Measurements from ENCODE around the gene PGA5.
"Not testable (repeated sequence)": the region's sequence is repeated elsewhere in the genome, so short reads cannot be mapped to it uniquely, and the experiment has no call there.

PGA5 gene

GRCh38 chr11:61240875-61241274 is at the start of gene PGA5:
TSS of gene PGA5 (plus strand) at chr11:61241175. CDS start at chr11:61241227, 52 bp downstream.
- DNase-seq (ENCODE audit: low read depth) = not testable (repeated sequence)

- DNase-seq (ENCODE audit: low read depth) = no peak
Measured at GRCh38 chr11:61193596-61193995, 47.4 kb upstream of the PGA5 start.

- no peak for DNase-seq (ENCODE audit: low read depth)
Measured at GRCh38 chr11:61194169-61194671, 46.8 kb upstream of the PGA5 start.

DNA sequence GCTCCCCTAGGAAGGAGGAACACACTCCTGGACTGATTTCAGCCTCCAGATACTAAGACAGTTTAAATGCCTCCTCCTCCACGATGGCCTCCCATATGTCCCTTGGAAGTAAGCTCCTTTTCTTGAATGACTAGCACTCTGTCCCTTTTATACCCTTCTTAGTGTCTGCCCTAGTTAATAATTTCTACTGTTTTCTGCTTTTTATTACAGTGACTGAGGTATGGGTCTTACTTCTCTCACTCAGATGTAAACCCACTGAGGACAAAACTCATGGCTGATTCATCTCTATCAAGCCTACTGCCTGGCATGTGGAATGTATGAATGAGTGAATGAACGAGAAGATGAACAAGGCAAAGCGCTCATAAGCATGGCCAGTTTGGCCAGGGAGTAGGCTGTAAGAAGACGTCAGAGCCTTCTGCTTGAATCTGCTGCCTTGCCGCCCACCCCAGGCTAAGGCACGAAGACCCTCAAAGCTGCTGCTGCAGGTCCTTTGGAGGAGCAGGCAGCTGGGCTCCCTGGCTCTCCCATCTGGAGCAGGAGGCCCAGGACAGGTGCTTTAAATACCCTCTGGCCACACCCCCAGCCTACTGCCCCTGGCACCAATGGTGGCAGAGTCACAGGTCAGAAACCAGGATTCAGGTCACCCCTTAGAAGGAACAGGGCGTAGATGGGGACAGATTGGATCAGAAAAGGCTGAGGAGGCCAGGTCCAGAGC is 45.8 kb upstream of the PGA5 start:
- no peak for DNase-seq (ENCODE audit: low read depth)

DNA sequence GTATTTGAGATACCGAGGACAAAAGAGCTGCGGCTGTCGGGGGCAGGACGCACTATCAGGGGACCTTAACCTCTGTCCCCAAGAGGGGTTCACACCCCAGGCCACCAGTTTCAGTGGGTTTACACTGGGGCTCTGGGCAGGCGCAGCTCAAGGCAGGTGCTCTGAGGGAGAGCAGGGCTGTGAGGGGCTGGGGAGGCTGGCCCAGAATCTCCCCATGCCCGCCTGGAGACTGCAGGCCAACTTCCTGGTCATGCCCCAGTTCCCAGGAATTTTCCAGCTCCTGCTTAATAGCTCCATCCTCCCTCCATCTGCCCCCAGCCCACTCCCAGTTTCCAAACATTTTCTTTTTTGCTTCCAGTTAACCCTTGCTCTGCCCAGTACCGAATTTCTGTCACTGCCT is 45.3 kb upstream of the PGA5 start:
- no peak for DNase-seq (ENCODE audit: low read depth)

GRCh38 chr11:61198361-61198760 is 42.6 kb upstream of the PGA5 start:
- DNase-seq (ENCODE audit: low read depth) = no peak

- no peak for DNase-seq (ENCODE audit: low read depth)
Measured at GRCh38 chr11:61198948-61199523, 41.9 kb upstream of the PGA5 start.

DNA sequence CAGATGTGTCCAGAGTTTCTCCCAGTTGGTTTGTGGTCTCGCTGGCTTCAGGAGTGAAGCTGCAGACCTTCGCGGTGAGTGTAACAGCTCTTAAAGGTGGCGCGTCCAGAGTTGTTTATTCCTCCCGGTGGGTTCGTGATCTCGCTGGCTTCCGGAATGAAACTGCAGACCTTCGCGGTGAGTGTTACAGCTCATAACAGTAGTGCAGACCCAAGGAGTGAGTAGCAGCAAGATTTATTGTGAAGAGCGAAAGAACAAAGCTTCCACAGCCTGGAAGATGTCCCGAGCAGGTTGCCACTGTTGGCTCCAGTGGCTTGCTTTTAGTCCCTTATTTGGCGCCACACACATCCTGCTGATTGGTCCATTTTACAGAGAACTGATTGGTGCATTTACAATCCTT is 39.5 kb upstream of the PGA5 start:
- no peak for DNase-seq (ENCODE audit: low read depth)

- not testable (repeated sequence) for DNase-seq (ENCODE audit: low read depth)
Measured at GRCh38 chr11:61202950-61203746, 37.8 kb upstream of the PGA5 start, which contains the start of gene PGA3. TSS of gene PGA3 (plus strand) at chr11:61203515. CDS start at chr11:61203565, 50 bp downstream.

DNA sequence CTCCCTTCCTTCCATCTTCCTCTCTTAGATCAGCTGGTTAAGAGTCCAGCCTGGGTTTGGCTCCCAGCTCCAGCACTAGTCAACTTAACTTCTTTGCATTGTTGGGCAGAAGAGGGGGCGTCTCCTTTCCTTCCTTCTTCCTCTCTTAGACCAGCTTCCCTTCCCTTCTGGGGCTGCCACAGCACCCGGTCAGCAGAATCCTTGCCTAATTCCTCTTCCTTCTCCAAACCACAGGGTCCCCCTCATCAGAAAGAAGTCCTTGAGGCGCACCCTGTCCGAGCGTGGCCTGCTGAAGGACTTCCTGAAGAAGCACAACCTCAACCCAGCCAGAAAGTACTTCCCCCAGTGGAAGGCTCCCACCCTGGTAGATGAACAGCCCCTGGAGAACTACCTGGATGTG is 37.1 kb upstream of the PGA5 start:
- not testable (repeated sequence) for DNase-seq (ENCODE audit: low read depth)

DNA sequence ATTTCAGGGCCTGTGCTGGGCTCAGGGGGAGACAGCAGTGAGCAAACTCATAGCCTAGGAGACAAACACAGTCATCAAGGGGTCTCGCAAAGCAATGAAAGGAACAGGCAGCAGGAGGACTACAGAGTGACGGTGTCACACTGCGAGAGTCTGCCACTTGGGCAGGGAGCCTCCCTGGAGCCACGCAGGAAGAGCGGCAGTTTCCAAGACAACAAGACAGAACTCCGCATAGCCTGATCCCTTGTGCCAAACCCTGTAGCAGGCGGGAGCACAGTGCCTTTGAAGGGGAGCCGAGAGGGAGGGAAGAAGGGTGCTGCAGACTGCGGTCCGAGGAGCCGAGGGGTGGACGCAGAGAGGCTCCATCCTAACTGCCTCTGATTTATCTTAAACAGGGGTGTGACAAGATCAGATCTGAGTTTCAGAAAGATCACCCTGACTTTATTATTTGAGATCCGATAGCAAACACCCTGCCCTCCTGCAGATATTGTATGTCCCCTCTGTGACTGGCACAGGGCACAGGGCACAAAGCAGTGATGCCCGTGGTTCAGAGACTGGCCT is 36.4 kb upstream of the PGA5 start:
- DNase-seq (ENCODE audit: low read depth) = not testable (repeated sequence)

DNA sequence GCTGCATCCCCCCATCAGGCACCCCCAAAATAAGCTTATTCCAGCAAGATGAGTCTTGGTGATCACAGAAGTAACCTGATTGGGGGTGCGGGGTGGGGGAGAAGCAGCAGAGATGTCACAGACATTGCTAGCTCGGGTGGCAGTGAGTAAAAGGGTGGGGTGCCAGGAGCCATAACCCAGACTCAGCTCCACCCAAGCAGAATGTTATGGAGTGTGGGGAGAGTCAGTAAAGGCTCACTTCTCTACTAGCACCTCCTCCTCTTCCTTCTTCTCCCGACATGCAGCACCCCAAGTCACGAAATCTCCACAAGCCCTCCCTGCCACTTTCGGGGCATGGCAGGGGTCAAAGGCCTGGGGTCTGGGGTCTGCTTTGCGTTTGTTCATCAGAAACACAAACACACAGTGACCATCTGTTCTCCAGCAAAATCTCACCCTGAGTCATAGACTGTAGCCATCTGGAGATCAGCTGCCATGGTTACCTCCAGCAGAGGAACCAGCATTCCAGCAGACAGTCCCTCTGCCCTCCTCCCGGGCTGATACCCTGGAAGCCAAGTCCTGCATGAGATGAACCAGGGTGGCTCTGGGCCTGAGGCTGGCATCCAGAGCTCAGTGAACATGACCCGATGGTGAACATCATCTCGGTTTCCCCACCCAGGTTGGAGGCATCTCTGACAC is 33.2 kb upstream of the PGA5 start:
- not testable (repeated sequence) for DNase-seq (ENCODE audit: low read depth)

- DNase-seq (ENCODE audit: low read depth) = not testable (repeated sequence)
Measured at GRCh38 chr11:61210629-61211028, 30.3 kb upstream of the PGA5 start.

DNA sequence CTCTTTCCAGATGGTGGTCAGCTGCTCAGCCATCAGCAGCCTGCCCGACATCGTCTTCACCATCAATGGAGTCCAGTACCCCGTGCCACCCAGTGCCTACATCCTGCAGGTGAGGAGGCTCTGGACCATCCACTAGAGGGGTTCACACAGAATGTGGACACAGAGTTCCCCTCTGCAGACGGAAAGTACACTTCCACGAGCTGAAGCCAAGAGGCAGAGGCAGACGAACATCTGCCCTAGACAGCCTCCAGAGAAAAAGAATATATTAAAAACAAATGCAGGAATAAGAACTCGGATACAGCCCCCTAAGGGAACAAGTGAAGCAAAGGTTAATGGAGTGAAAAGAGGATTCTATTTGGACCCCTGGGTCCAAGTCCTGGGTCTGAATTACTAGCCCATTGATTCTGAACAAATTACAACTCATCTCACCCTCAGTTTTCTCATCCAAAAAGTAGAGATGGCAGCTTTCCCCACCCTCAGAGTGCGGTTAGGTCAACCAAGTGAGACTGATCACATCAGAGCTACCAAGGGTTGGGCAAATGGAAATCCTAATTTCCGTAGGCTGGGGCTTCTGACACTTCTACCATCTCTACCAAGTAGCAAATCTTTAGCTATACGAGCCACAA is 29.5 kb upstream of the PGA5 start:
- not testable (repeated sequence) for DNase-seq (ENCODE audit: low read depth)

- not testable (repeated sequence) for DNase-seq (ENCODE audit: low read depth)
Measured at GRCh38 chr11:61212202-61212601, 28.8 kb upstream of the PGA5 start.

DNA sequence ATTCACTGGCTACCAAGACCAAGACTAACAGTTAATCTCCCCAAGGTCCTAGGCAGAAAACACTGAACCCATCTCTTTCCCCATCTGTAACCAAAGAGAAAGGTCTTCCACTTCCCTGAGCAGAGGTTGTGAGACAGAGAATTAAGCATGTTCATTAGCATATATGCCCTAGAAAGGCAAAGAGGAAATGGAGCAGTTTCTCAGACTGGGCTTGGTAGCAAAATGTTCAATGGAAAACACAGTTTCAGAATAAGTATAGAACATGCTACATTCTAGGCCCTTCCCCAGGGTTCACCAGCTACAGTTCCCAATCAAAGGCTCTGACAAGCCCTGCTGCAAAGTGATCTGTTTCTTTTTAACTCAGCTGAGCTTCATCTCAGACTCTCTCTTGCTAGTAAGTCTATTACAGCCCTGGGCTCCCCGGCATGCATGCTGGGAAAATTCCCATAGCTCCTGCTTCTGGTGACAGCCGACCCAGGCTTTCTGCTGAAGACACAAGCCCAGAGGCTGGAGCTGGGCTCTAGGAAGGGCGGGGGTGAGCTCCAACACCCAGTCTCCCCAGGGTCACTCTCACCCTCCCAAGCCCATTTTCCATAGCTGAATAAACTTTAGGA is 27.2 kb upstream of the PGA5 start:
- not testable (repeated sequence) for DNase-seq (ENCODE audit: low read depth)

- DNase-seq (ENCODE audit: low read depth) = not testable (repeated sequence)
Measured at GRCh38 chr11:61218306-61218705, 22.7 kb upstream of the PGA5 start.

GRCh38 chr11:61219016-61219415 is 22.0 kb upstream of the PGA5 start:
- DNase-seq (ENCODE audit: low read depth) = not testable (repeated sequence)

DNA sequence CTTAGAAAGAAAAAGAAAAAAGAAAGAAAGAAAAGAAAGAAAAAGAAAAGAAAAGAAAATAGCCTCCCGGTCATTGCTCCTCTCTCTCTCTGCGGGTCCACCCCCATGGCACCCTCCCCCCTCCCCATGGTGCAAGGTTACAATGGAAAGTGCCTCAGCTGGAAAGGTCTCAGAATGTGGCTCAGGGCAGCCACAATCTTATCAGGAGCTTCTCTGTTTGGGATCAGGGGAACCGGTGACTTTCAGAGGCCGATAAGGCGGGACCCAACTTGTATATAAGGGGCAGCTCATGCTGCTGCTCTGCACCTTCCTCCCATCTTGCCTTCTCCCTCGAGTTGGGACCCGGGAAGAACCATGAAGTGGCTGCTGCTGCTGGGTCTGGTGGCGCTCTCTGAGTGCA is 18.9 kb upstream of the PGA5 start, which contains the start of gene PGA4:
Gene PGA4 (plus strand): TSS at position 301 of the 400 bp plus-strand sequence. CDS start 54 bp downstream, at position 355.
- DNase-seq (ENCODE audit: low read depth) = not testable (repeated sequence)

DNA sequence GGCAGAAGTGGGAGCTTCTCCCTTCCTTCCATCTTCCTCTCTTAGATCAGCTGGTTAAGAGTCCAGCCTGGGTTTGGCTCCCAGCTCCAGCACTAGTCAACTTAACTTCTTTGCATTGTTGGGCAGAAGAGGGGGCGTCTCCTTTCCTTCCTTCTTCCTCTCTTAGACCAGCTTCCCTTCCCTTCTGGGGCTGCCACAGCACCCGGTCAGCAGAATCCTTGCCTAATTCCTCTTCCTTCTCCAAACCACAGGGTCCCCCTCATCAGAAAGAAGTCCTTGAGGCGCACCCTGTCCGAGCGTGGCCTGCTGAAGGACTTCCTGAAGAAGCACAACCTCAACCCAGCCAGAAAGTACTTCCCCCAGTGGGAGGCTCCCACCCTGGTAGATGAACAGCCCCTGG is 18.3 kb upstream of the PGA5 start:
- not testable (repeated sequence) for DNase-seq (ENCODE audit: low read depth)

Data from activated T-cell treated with anti-CD3 and anti-CD28 coated beads for 24 hours (primary cell).